Hippocampal formation (tissue), 2 donors: ENCODE results near the gene ISY1.
"Not testable (repeated sequence)": the region's sequence is repeated elsewhere in the genome, so short reads cannot be mapped to it uniquely, and the experiment has no call there.

Experiments
- DNase-seq, 2 donors: peaks; one replicate each; lab custom pipeline; 2025; lab: John Stamatoyannopoulos, UW

ISY1 gene

GRCh38 chr3:129120254-129121004 lies 40.4 kb downstream of the ISY1 start:
- peak; percentile 12 to 24 for DNase-seq

GRCh38 chr3:129119365-129120100 lies 41.3 kb downstream of the ISY1 start:
- DNase-seq = no peak

GRCh38 chr3:129118745-129119144 lies 42.1 kb downstream of the ISY1 start:
- no peak for DNase-seq

- DNase-seq = no peak
These were observed 43.7 kb downstream of the ISY1 start for GRCh38 chr3:129117134-129117533.

- DNase-seq = no peak
These were observed 44.3 kb downstream of the ISY1 start for GRCh38 chr3:129116482-129116946.

GRCh38 chr3:129114455-129114854 lies 46.4 kb downstream of the ISY1 start:
- DNase-seq = no peak

- no peak for DNase-seq
These were observed 48.4 kb downstream of the ISY1 start for GRCh38 chr3:129112308-129113052.

GRCh38 chr3:129111076-129111780 lies 49.6 kb downstream of the ISY1 start:
- not testable (repeated sequence) for DNase-seq

GRCh38 chr3:129107793-129108192 lies 53.1 kb downstream of the ISY1 start:
- no peak for DNase-seq

- no peak for DNase-seq
These were observed 53.8 kb downstream of the ISY1 start for GRCh38 chr3:129106866-129107565.

- no peak for DNase-seq
These were observed 54.5 kb downstream of the ISY1 start for GRCh38 chr3:129106320-129106719.

- no peak for DNase-seq
These were observed 55.0 kb downstream of the ISY1 start for GRCh38 chr3:129105862-129106261.

- DNase-seq = no peak
These were observed 56.3 kb downstream of the ISY1 start for GRCh38 chr3:129104498-129105079.

- DNase-seq = no peak
These were observed 56.8 kb downstream of the ISY1 start for GRCh38 chr3:129104051-129104450.

GRCh38 chr3:129103296-129103695 lies 57.6 kb downstream of the ISY1 start:
- DNase-seq = no peak

- no peak for DNase-seq
These were observed 59.3 kb downstream of the ISY1 start for GRCh38 chr3:129101370-129102138.

- DNase-seq = no peak
These were observed 60.6 kb downstream of the ISY1 start for GRCh38 chr3:129100274-129100673.

- no peak for DNase-seq
These were observed 65.6 kb downstream of the ISY1 start for GRCh38 chr3:129095285-129095684.

- DNase-seq = not testable (repeated sequence)
These were observed 72.6 kb downstream of the ISY1 start for GRCh38 chr3:129088312-129088711.

- DNase-seq = peak in 1 of 2 donors; percentile 33
These were observed 73.0 kb downstream of the ISY1 start for GRCh38 chr3:129087904-129088303.
